ENCODE results near the gene OSGEP. TPM values are rescaled to one million over a fixed set of nuclear protein-coding genes. Genes with fewer than 3 reads are reported as not detected.

Gene OSGEP
- total and polyA plus RNA-seq, 2 of the 13 experiments (the other 11 are each of a cell fraction or from before 2014, with no cell fraction given), result 39.7 to 41.1 TPM

DNA sequence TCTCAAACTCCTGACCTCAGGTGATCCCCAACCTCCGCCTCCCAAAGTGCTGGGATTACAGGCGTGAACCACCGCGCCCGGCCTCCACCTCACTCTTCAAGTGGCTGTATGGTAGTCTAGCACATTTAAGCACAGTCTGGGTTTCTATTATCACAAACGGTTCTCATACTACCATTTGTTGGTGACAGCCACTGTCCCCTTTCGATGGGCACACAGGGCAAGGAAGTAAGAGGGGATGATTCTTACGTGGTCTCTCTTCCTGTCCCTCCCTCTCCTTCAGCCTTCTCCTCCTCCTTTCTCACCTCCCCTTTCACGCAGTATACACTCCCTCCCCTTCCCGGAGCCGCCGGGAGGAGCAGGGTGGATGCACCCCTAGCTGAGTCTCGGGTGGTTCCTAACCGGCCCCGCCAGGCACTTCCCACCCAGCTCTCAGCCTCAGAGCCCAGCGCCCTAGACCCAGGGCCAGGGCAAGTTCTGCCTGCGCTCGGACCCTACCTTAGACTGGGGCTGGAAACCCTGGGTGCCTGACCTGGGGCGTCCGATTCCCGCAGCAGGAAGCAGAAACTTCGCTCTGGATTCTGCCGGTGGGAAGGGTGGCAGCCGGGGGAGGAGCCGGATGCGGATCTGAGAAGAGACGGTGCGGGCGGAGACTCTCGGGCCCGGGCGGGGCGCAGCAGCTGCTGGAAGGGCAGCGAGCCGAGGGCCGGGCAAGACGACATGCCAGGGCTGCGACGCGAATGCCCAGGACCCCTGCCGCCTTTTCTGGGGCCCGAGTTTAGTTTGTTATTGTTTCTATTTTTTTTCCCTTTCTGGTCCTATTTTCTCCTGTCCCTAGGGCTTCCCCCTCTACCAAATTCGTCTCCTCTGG lies 41.5 kb downstream of the OSGEP start, which contains the start of gene TEP1 (continued):
- peak; percentile 9; the same call in 1 of the 2 replicates for TF ChIP-seq FOXA3 (CRISPR knock-in tag; IDR thresholded peaks at IDR 0.05)
- no peak for TF ChIP-seq CBX5 (CRISPR knock-in tag; IDR thresholded peaks at IDR 0.05; ENCODE audit: borderline replicate concordance)
- no peak for TF ChIP-seq ZBTB4 (CRISPR knock-in tag; IDR thresholded peaks at IDR 0.05; ENCODE audit: borderline replicate concordance)
- peak; percentile 56; the same call in 1 of the 2 replicates for TF ChIP-seq YEATS2 (CRISPR knock-in tag; IDR thresholded peaks at IDR 0.05; ENCODE audit: borderline replicate concordance)
- peak; percentile 99 for TF ChIP-seq ZKSCAN5 (CRISPR knock-in tag; IDR thresholded peaks at IDR 0.05)
- TF ChIP-seq MLX (CRISPR knock-in tag; IDR thresholded peaks at IDR 0.05), result no peak; the same call in 1 of the 2 replicates
- 0 out of 2 replicates have a peak, but pooled peaks have one; percentile 44 for TF ChIP-seq KDM5A (IDR thresholded peaks at IDR 0.05; ENCODE audit: borderline replicate concordance, low read length)
- 0 out of 2 replicates have a peak, but pooled peaks have one; percentile 17 for TF ChIP-seq RXRB (CRISPR knock-in tag; IDR thresholded peaks at IDR 0.05; ENCODE audit: borderline replicate concordance)
- peak; percentile 95; the same call in 1 of the 2 replicates for TF ChIP-seq KLF12 (CRISPR knock-in tag; IDR thresholded peaks at IDR 0.05; ENCODE audit: borderline replicate concordance)
- TF ChIP-seq ZNF282 (IDR thresholded peaks at IDR 0.05; ENCODE audit: partially characterized antibody), result no peak
- peak; percentile 86 for TF ChIP-seq ELF3 (CRISPR knock-in tag; IDR thresholded peaks at IDR 0.05)
- TF ChIP-seq ZNF333 (CRISPR knock-in tag; IDR thresholded peaks at IDR 0.05; ENCODE audit: borderline replicate concordance), result no peak; the same call in 1 of the 2 replicates
- no peak for TF ChIP-seq RCOR2 (CRISPR knock-in tag; IDR thresholded peaks at IDR 0.05)
- peak; percentile 58; the same call in 1 of the 2 replicates for TF ChIP-seq GATAD1 (CRISPR knock-in tag; IDR thresholded peaks at IDR 0.05)
- TF ChIP-seq MTF1 (CRISPR knock-in tag; IDR thresholded peaks at IDR 0.05), result no peak; the same call in none of the 2 replicates
- peak; percentile 70 for TF ChIP-seq ELF1 (CRISPR knock-in tag; IDR thresholded peaks at IDR 0.05)
- peak; percentile 88; the same call in 1 of the 2 replicates for TF ChIP-seq ZNF441 (CRISPR knock-in tag; IDR thresholded peaks at IDR 0.05; ENCODE audit: borderline replicate concordance)
- TF ChIP-seq RBM22 (optimal IDR thresholded peaks at IDR 0.05; ENCODE audit: low read length), result no peak
- TF ChIP-seq ZBTB38 (CRISPR knock-in tag; IDR thresholded peaks at IDR 0.05), result no peak
- TF ChIP-seq, protein P1, sequence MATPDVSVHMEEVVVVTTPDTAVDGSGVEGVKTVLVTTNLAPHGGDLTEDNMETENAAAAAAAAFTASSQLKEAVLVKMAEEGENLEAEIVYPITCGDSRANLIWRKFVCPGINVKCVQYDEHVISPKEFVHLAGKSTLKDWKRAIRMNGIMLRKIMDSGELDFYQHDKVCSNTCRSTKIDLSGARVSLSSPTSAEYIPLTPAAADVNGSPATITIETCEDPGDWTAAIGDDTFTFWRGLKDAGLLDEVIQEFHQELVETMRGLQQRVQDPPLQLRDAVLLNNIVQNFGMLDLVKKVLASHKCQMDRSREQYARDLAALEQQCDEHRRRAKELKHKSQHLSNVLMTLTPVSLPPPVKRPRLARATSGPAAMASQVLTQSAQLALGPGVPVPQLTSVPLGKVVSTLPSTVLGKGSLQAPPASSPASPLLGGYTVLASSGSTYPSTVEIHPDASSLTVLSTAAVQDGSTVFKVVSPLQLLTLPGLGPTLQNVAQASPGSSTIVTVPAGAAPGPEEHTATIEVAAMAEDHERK (CRISPR knock-in tag; IDR thresholded peaks at IDR 0.05; ENCODE audit: low read depth), result no peak
- TF ChIP-seq PAF1 (CRISPR knock-in tag; IDR thresholded peaks at IDR 0.05), result no peak
- peak; percentile 56 for TF ChIP-seq YY1 (IDR thresholded peaks at IDR 0.05; ENCODE audit: insufficient read depth, insufficient replicate concordance, low read depth, low read length)
- TF ChIP-seq KAT7 (CRISPR knock-in tag; IDR thresholded peaks at IDR 0.05; ENCODE audit: borderline replicate concordance), result peak; percentile 70; the same call in 1 of the 2 replicates
- 0 out of 2 replicates have a peak, but pooled peaks have one; percentile 56 for TF ChIP-seq PAWR (CRISPR knock-in tag; IDR thresholded peaks at IDR 0.05; ENCODE audit: borderline replicate concordance)
- TF ChIP-seq ZFP41 (CRISPR knock-in tag; IDR thresholded peaks at IDR 0.05; ENCODE audit: borderline replicate concordance), result no peak
- TF ChIP-seq FLYWCH1 (CRISPR knock-in tag; IDR thresholded peaks at IDR 0.05), result no peak
